HEK293 (cell line): ENCODE data around the gene CNTN4.

Experiments used
- CTCF ChIA-PET: fragments of 350-600 bp; formaldehyde crosslinking; extraction: SDS; loops from one replicate; lab custom pipeline; 2021; ENCODE audit warnings: antibody characterized with exemption; lab: Yijun Ruan, JAX
- POLR2A ChIA-PET: fragments of 300-600 bp; formaldehyde crosslinking; extraction: SDS; loops from one replicate; lab custom pipeline; 2020; ENCODE audit warnings: antibody characterized with exemption, inconsistent platforms; lab: Yijun Ruan, JAX
- H3K27ac ChIP-seq: fragments of 200-500 bp; sonication (Bioruptor generic); 2 replicates; pipeline ENCODE4 v1.5.1; 2014; ENCODE audit warnings: low read depth, low read length, control low read depth, inconsistent platforms; ENCODE audit errors: extremely low read depth
- H3K36me3 ChIP-seq, 2 experiments: fragments of 200-500 bp in 1 of 2; sonication (Bioruptor generic) in 1 of 2; 1 replicate in 1 of 2; 2 replicates in 1 of 2; pipeline ENCODE4 v1.5.1; 2014 to 2017; ENCODE audit warnings: inconsistent platforms in 2 of 2, low read length in 2 of 2; ENCODE audit not compliant: control insufficient read depth in 2 of 2, insufficient read depth in 1 of 2
- H3K4me1 ChIP-seq: fragments of 200-500 bp; sonication (Bioruptor generic); 2 replicates; pipeline ENCODE4 v1.5.1; 2014; ENCODE audit warnings: mild to moderate bottlenecking, low read length, inconsistent platforms; ENCODE audit not compliant: control insufficient read depth, insufficient read depth
- H3K4me3 ChIP-seq: 2 replicates; pipeline ENCODE4 v1.5.1; 2011; ENCODE audit warnings: low read depth, mild to moderate bottlenecking, control low read depth, low read length, moderate library complexity
- H3K9me3 ChIP-seq: fragments of 200-500 bp; sonication (Bioruptor generic); 2 replicates; pipeline ENCODE4 v1.5.1; 2014; ENCODE audit warnings: low read depth, low read length, inconsistent platforms; ENCODE audit not compliant: control insufficient read depth, insufficient read depth
- MZF1 ChIP-seq: fragments of 450-650 bp; formaldehyde crosslinking; IDR thresholded peaks from 2 replicates; pipeline ENCODE4 v1.5.1; 2017; ENCODE audit warnings: missing biosample characterization, missing genetic modification characterization, borderline replicate concordance
- PRDM2 ChIP-seq: fragments of 450-650 bp; formaldehyde crosslinking; IDR thresholded peaks from 2 replicates; pipeline ENCODE4 v1.5.1; 2016; ENCODE audit warnings: missing biosample characterization, missing genetic modification characterization, borderline replicate concordance
- REPIN1 ChIP-seq: fragments of 450-650 bp; formaldehyde crosslinking; IDR thresholded peaks from 2 replicates; pipeline ENCODE4 v1.5.1; 2017; ENCODE audit warnings: missing biosample characterization, missing genetic modification characterization, low read depth
- SALL2 ChIP-seq: fragments of 450-650 bp; formaldehyde crosslinking; IDR thresholded peaks from 2 replicates; pipeline ENCODE4 v1.5.0; 2017; ENCODE audit warnings: missing biosample characterization, mild to moderate bottlenecking, missing genetic modification characterization, borderline replicate concordance
- TCF7L2 ChIP-seq: IDR thresholded peaks from 2 replicates; pipeline ENCODE4 v1.6.1; 2011; ENCODE audit warnings: low read depth, mild to moderate bottlenecking, inconsistent platforms, low read length, moderate library complexity, borderline replicate concordance
- ZBTB21 ChIP-seq: fragments of 450-650 bp; formaldehyde crosslinking; IDR thresholded peaks from 2 replicates; pipeline ENCODE4 v1.5.1; 2017; ENCODE audit warnings: missing biosample characterization, missing genetic modification characterization
- ZNF138 ChIP-seq: fragments of 450-650 bp; formaldehyde crosslinking; IDR thresholded peaks from 2 replicates; pipeline ENCODE4 v1.5.1; 2016; ENCODE audit warnings: missing biosample characterization, missing genetic modification characterization, borderline replicate concordance
- ZNF148 ChIP-seq: fragments of 450-650 bp; formaldehyde crosslinking; IDR thresholded peaks from 2 replicates; pipeline ENCODE4 v1.5.0; 2017; ENCODE audit warnings: missing biosample characterization, missing genetic modification characterization, borderline replicate concordance
- ZNF19 ChIP-seq: fragments of 450-650 bp; formaldehyde crosslinking; IDR thresholded peaks from 2 replicates; pipeline ENCODE4; 2016; ENCODE audit warnings: missing biosample characterization, missing genetic modification characterization, low read depth
- ZNF398 ChIP-seq: fragments of 450-650 bp; formaldehyde crosslinking; IDR thresholded peaks from 2 replicates; pipeline ENCODE4 v1.5.1; 2017; ENCODE audit warnings: missing biosample characterization, missing genetic modification characterization
- ZNF423 ChIP-seq: fragments of 450-650 bp; formaldehyde crosslinking; IDR thresholded peaks from 2 replicates; pipeline ENCODE4 v1.5.1; 2016; ENCODE audit warnings: missing biosample characterization, missing genetic modification characterization
- ZNF433 ChIP-seq: fragments of 450-650 bp; formaldehyde crosslinking; IDR thresholded peaks from 2 replicates; pipeline ENCODE4 v1.5.1; 2016; ENCODE audit warnings: missing biosample characterization, missing genetic modification characterization, low read depth
- ZNF558 ChIP-seq: fragments of 450-650 bp; formaldehyde crosslinking; IDR thresholded peaks from 2 replicates; pipeline ENCODE4 v1.5.1; 2016; ENCODE audit warnings: missing biosample characterization, missing genetic modification characterization
- ZSCAN30 ChIP-seq: fragments of 450-650 bp; IDR thresholded peaks from 2 replicates; pipeline ENCODE4 v1.5.1; 2018; ENCODE audit warnings: missing biosample characterization, mild to moderate bottlenecking, missing genetic modification characterization, moderate library complexity

The CNTN4 gene

GRCh38 chr3:2714834-2715233, 616.2 kb downstream of the CNTN4 start:
- Histone ChIP-seq H3K36me3 (no peaks in the 10 kb centered on the region), H3K27ac (no peak overlapping the region), H3K9me3 (no peaks in the 10 kb centered on the region), H3K4me3 (no peak overlapping the region), H3K4me1 (peaks cover 9% of the 10 kb centered on the region)
- ChIA-PET POLR2A (no interaction called here), CTCF (interaction anchor here (0.7 to 2.3 kb wide), 10 partner anchors 11 to 571 kb away, joined by 3 to 11 read pairs (median 4); no protein-coding TSS in a partner anchor)
- TF ChIP-seq ZBTB21: no peak
- peak; percentile 37; the same call in 1 of the 2 replicates for TF ChIP-seq TCF7L2

GRCh38 chr3:2727101-2727500, 628.4 kb downstream of the CNTN4 start:
- H3K4me1 ChIP-seq: no peaks in the 10 kb centered on the region
- no peak overlapping the region for H3K4me3 ChIP-seq
- POLR2A ChIA-PET: no interaction called here
- CTCF ChIA-PET: no interaction called here
- no peaks in the 10 kb centered on the region for H3K9me3 ChIP-seq
- TF ChIP-seq ZNF19 (tag by site-specific recombination) (no peak), ZSCAN30 (tag by site-specific recombination) (no peak), ZNF423 (tag by site-specific recombination) (no peak), ZNF148 (tag by site-specific recombination) (no peak), REPIN1 (tag by site-specific recombination) (no peak), ZNF398 (tag by site-specific recombination) (no peak), PRDM2 (tag by site-specific recombination) (no peak), SALL2 (tag by site-specific recombination) (no peak), MZF1 (tag by site-specific recombination) (no peak), ZNF433 (no peak), ZNF558 (tag by site-specific recombination) (no peak), ZNF138 (tag by site-specific recombination) (no peak)
- no peaks in the 10 kb centered on the region for H3K36me3 ChIP-seq
- no peak overlapping the region for H3K27ac ChIP-seq
